ENCODE data around the gene MALRD1.

DNA sequence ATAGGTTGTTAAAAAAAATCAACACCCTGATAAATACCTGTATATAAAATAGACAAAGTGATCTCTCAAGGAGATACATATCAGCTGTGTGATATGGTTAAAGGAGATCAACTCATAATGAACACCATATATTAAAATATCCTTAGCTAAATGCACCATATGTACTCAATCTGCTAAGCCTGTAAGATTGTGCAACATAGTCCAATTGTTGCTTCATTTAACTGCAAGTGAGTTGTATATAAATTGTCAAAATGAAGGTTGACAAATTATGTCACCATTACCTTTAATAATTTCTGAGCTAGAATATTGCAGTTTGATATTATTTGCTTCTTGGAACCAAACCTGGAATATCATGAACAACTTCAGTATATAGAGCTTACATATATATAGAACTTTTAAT, 283.7 kb downstream of the MALRD1 start:
- TF ChIP-seq, protein P1, sequence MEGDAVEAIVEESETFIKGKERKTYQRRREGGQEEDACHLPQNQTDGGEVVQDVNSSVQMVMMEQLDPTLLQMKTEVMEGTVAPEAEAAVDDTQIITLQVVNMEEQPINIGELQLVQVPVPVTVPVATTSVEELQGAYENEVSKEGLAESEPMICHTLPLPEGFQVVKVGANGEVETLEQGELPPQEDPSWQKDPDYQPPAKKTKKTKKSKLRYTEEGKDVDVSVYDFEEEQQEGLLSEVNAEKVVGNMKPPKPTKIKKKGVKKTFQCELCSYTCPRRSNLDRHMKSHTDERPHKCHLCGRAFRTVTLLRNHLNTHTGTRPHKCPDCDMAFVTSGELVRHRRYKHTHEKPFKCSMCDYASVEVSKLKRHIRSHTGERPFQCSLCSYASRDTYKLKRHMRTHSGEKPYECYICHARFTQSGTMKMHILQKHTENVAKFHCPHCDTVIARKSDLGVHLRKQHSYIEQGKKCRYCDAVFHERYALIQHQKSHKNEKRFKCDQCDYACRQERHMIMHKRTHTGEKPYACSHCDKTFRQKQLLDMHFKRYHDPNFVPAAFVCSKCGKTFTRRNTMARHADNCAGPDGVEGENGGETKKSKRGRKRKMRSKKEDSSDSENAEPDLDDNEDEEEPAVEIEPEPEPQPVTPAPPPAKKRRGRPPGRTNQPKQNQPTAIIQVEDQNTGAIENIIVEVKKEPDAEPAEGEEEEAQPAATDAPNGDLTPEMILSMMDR (IDR thresholded peaks at IDR 0.05): no peak
- TF ChIP-seq POLR2A (IDR thresholded peaks at IDR 0.05): no peak

All from uterus (tissue), 2 donors.